AG04450 (cell line): ENCODE data around the gene CLEC3B. TPM values are rescaled to one million over a fixed set of nuclear protein-coding genes. Genes with fewer than 3 reads are reported as not detected.
A peak's percentile ranks its signal among the peaks of the same experiment; 100 is the strongest.

Experiments used
- CTCF ChIA-PET: fragments of 300-600, 350-600 bp; formaldehyde crosslinking; extraction: SDS; loops from one replicate; lab custom pipeline; 2022; ENCODE audit warnings: antibody characterized with exemption, inconsistent platforms; lab: Charles Lee
- POLR2A ChIA-PET: fragments of 350-600 bp; formaldehyde crosslinking; extraction: SDS; loops from one replicate; lab custom pipeline; 2021; ENCODE audit warnings: antibody characterized with exemption, inconsistent platforms; lab: Yijun Ruan, JAX
- DNase-seq: peaks from one replicate; pipeline ENCODE4 v3.0.0-alpha.2; 2011; ENCODE audit warnings: low read depth, low spot score
- H3K27ac ChIP-seq: one replicate; pipeline ENCODE4 v1.5.1; 2012; ENCODE audit warnings: low read depth, low read length, control low read depth
- H3K27me3 ChIP-seq: one replicate; pipeline ENCODE4 v1.6.0; 2012; ENCODE audit warnings: low read length; ENCODE audit not compliant: control insufficient read depth, insufficient read depth
- H3K4me3 ChIP-seq: 2 replicates; pipeline ENCODE4 v1.5.1; 2011; ENCODE audit warnings: mild to moderate bottlenecking, low read depth, low read length, control low read depth
- H3K9me3 ChIP-seq: 2 replicates; pipeline ENCODE4 v1.5.1; 2012; ENCODE audit warnings: low read length; ENCODE audit not compliant: control insufficient read depth, insufficient read depth
- polyA plus RNA-seq: library from polyadenylated mRNA; depleted of rRNA; stranded (reverse); fragments of >200 nt; gene quantifications from 2 replicates; pipeline ENCODE4 v1.2.3, GENCODE V29; 2011
- TF ChIP-seq, protein P1 (sequence below): IDR thresholded peaks from 2 replicates; pipeline ENCODE4 v1.5.1; 2011; ENCODE audit warnings: low read depth, low read length, control low read depth, inconsistent platforms

CLEC3B gene
- polyA plus RNA-seq, 1 experiment = 4.3 TPM

DNA sequence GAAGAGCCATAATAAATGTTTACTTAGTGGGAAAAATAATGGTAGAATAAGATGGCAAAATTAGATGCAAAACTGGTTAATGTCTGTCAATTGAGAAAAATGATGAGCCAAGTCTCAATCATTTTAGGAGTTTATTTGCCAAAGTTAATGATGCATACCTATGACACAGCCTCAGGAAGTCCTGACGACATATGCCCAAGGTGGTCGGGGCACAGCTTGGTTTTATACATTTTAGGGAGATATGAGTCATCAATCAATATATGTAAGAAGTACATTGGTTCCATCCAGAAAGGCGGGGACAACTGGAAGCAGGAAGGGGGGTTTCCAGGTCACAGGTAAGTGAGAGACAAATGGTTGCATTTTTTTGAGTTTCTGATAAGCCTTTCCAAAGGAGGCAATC, 31.5 kb downstream of the CLEC3B start:
- POLR2A ChIA-PET = interaction anchor here (0.5 to 0.7 kb wide), 2 partner anchors 28 to 36 kb away, joined by 3 read pairs; no protein-coding TSS in a partner anchor

DNA sequence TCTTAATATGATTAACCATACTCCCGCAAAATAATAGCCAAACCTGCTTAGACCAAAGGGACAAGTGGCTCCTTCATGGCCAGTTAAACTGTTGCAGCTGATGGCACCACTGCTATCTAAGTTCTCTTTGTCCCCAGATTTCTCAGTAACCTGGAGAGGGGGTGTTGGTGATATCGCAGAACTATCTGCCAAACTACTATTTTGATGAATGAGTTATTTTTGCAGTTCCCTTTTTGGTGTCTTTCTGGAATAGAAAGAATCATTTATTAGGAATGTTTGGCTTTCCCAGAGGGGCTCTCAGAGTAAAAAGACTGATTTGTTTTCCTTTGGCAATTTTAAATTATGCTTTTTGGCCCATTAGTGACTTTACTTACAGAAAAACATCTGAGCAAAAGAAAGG, 33.0 kb downstream of the CLEC3B start:
- no peaks in the 10 kb centered on the region for H3K9me3 ChIP-seq
- no peak overlapping the region for H3K27ac ChIP-seq
- CTCF ChIA-PET = interaction anchor here (1.0 kb wide), 1 partner anchor 22 kb away, joined by 3 read pairs; no protein-coding TSS in a partner anchor
- no peak overlapping the region for H3K4me3 ChIP-seq
- DNase-seq = no peak
- POLR2A ChIA-PET = no interaction called here
- TF ChIP-seq, protein P1, sequence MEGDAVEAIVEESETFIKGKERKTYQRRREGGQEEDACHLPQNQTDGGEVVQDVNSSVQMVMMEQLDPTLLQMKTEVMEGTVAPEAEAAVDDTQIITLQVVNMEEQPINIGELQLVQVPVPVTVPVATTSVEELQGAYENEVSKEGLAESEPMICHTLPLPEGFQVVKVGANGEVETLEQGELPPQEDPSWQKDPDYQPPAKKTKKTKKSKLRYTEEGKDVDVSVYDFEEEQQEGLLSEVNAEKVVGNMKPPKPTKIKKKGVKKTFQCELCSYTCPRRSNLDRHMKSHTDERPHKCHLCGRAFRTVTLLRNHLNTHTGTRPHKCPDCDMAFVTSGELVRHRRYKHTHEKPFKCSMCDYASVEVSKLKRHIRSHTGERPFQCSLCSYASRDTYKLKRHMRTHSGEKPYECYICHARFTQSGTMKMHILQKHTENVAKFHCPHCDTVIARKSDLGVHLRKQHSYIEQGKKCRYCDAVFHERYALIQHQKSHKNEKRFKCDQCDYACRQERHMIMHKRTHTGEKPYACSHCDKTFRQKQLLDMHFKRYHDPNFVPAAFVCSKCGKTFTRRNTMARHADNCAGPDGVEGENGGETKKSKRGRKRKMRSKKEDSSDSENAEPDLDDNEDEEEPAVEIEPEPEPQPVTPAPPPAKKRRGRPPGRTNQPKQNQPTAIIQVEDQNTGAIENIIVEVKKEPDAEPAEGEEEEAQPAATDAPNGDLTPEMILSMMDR = no peak
- H3K27me3 ChIP-seq = no peaks in the 10 kb centered on the region

More for the DNA sequence above, 31.5 kb downstream of the CLEC3B start:
- Histone ChIP-seq H3K9me3 (no peaks in the 10 kb centered on the region), H3K27me3 (no peaks in the 10 kb centered on the region), H3K4me3 (no peak overlapping the region), H3K27ac (no peak overlapping the region)
- no peak for DNase-seq
- TF ChIP-seq, protein P1 = no peak
- CTCF ChIA-PET = interaction anchor here (1.9 to 4.7 kb wide), 3 partner anchors 14 to 153 kb away, joined by 5 to 29 read pairs (median 17); no protein-coding TSS in a partner anchor

DNA sequence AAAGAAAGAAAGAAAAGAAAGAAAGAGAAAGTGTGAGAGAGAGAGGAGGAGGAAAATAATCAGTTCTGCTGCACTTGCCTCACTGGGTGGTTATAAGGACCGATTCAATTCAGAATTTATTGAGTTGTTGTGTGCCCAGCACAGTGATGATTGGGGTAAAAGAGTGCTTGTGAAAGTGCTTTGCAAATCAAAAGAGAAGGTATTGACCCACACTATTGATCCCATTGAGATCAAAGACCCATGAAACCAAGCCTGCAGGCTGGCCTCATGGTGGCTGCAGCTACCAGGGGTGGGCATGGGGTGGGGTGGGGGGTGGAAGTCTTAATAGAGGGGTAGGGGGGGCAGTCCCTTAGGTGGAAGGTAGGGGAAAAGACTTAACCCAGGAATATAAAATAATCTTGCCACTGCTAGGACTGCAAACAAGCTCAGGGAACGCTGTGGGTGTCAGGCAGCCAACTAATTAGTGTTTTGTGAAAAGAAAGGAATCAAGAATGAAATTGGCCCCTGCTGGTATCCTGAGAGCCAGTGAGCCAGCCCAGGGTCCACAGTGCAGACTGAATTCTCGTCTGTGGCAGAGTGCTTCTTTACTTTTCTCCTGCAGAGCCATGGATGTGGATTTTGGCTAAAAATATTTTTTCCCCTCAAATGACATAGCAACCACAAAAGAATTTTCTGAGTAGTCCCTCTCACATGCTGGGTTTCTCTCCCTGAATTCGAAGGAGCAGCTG, 34.2 kb downstream of the CLEC3B start:
- CTCF ChIA-PET = interaction anchor here (0.6 kb wide), 1 partner anchor 566 kb away, joined by 4 read pairs; no protein-coding TSS in a partner anchor
- H3K27me3 ChIP-seq = no peaks in the 10 kb centered on the region
- H3K9me3 ChIP-seq = no peaks in the 10 kb centered on the region
- TF ChIP-seq, protein P1 = no peak
- POLR2A ChIA-PET = no interaction called here
- peak overlapping the region; percentile 81 for H3K27ac ChIP-seq
- no peak for DNase-seq
- H3K4me3 ChIP-seq = no peak overlapping the region

DNA sequence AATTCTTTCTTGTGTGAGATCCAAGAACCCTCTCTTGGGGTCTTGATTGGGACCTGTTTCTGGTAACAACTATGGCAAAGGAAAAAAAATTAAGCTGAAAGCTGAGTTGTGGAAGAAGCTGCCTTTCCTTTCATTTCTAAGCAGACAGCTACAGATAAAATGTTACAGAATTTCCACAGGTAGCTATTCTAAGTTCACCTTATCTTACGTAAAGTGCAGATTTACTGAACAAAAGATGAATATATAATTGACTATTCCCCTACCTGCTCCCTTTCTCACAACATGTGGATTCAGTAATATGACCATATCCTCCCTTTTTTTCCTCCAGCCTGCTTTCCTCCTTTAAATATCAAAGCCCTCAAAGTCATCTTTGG, 36.6 kb downstream of the CLEC3B start:
- H3K4me3 ChIP-seq = no peak overlapping the region
- H3K27ac ChIP-seq = peak overlapping the region; percentile 71
- TF ChIP-seq, protein P1 = no peak
- no peaks in the 10 kb centered on the region for H3K9me3 ChIP-seq
- H3K27me3 ChIP-seq = no peaks in the 10 kb centered on the region
- no peak for DNase-seq
- POLR2A ChIA-PET = interaction anchor here (0.7 kb wide), 1 partner anchor 21 kb away, joined by 12 read pairs; no protein-coding TSS in a partner anchor
- CTCF ChIA-PET = no interaction called here
